ENCODE data around the gene TARBP1. TPM values are rescaled to one million over a fixed set of nuclear protein-coding genes. Genes with fewer than 3 reads are reported as not detected.

TARBP1 gene
- total and polyA plus RNA-seq, 4 experiments from 2014 or later: 10.0 to 27.5 (median 20.0) TPM

GRCh38 chr1:234512451-234512861 is 33.5 kb upstream of the TARBP1 start:
- no peak overlapping the region for H3K27ac Mint-ChIP-seq
- no peak for DNase-seq
- no peaks in the 10 kb centered on the region for H3K4me1 ChIP-seq (ENCODE audit: insufficient read depth, low read length)
- ChIA-PET CTCF (ENCODE audit: partially characterized antibody) (no interaction called here), POLR2A (ENCODE audit: partially characterized antibody) (no interaction called here)
- no peaks in the 10 kb centered on the region for H3K36me3 ChIP-seq (ENCODE audit: insufficient read depth, low read length)
- H3K9me3 Mint-ChIP-seq: peaks cover 0 to 2% (median 0%) of the 10 kb centered on the region in 8 donors
- H3K36me3 Mint-ChIP-seq: no peaks in the 10 kb centered on the region
- intact Hi-C loops (cut with micrococcal nuclease): no loop called here
- no peaks in the 10 kb centered on the region for H3K27me3 ChIP-seq (ENCODE audit: insufficient read depth, low read length)
- no peak overlapping the region for H3K4me3 ChIP-seq (ENCODE audit: low read length in 2 of 2)
- no peak overlapping the region for H3K27ac ChIP-seq (ENCODE audit: low read depth, low read length)
- peaks cover 2 to 4% of the 10 kb centered on the region in 2 donors for H3K27me3 Mint-ChIP-seq
- no peaks in the 10 kb centered on the region for H3K4me1 Mint-ChIP-seq
- no peaks in the 10 kb centered on the region for H3K9me3 ChIP-seq (ENCODE audit: control insufficient read depth in 1 of 2, low read length in 2 of 2)
- H3K4me3 Mint-ChIP-seq: no peak overlapping the region

- Mint-ChIP-seq H3K9me3 (peaks cover 0 to 2% (median 0%) of the 10 kb centered on the region in 8 donors), H3K4me3 (no peak overlapping the region), H3K4me1 (no peaks in the 10 kb centered on the region), H3K27ac (no peak overlapping the region), H3K27me3 (peaks cover 2 to 5% of the 10 kb centered on the region in 2 donors), H3K36me3 (no peaks in the 10 kb centered on the region)
- ChIA-PET CTCF (ENCODE audit: partially characterized antibody) (interaction anchor here (0.8 to 3.2 kb wide), 4 partner anchors 9 to 11 kb away, joined by 3 to 15 read pairs (median 4); no protein-coding TSS in a partner anchor), POLR2A (ENCODE audit: partially characterized antibody) (interaction anchor here (1.4 kb wide), 1 partner anchor 10 kb away, joined by 3 read pairs; no protein-coding TSS in a partner anchor)
- intact Hi-C loops (cut with micrococcal nuclease): no loop called here
- Histone ChIP-seq H3K9me3 (ENCODE audit: control insufficient read depth in 1 of 2, low read length in 2 of 2) (no peaks in the 10 kb centered on the region), H3K27ac (ENCODE audit: low read depth, low read length) (no peak overlapping the region), H3K36me3 (ENCODE audit: insufficient read depth, low read length) (no peaks in the 10 kb centered on the region), H3K4me1 (ENCODE audit: insufficient read depth, low read length) (no peaks in the 10 kb centered on the region), H3K4me3 (ENCODE audit: low read length in 2 of 2) (no peak overlapping the region), H3K27me3 (ENCODE audit: insufficient read depth, low read length) (no peaks in the 10 kb centered on the region)
- no peak for DNase-seq
Observed at GRCh38 chr1:234509457-234510328, 30.7 kb upstream of the TARBP1 start.

GRCh38 chr1:234507626-234508387 is 28.8 kb upstream of the TARBP1 start:
- Mint-ChIP-seq H3K27me3 (peaks cover 2 to 5% of the 10 kb centered on the region in 2 donors), H3K4me3 (no peak overlapping the region), H3K36me3 (no peaks in the 10 kb centered on the region), H3K4me1 (no peaks in the 10 kb centered on the region), H3K27ac (peak overlapping the region in 1 of 7 donors; percentile 8), H3K9me3 (peaks cover 0 to 2% (median 0%) of the 10 kb centered on the region in 8 donors)
- Histone ChIP-seq H3K4me3 (ENCODE audit: low read length in 2 of 2) (no peak overlapping the region), H3K9me3 (ENCODE audit: control insufficient read depth in 1 of 2, low read length in 2 of 2) (no peaks in the 10 kb centered on the region), H3K27me3 (ENCODE audit: insufficient read depth, low read length) (no peaks in the 10 kb centered on the region), H3K4me1 (ENCODE audit: insufficient read depth, low read length) (no peaks in the 10 kb centered on the region), H3K36me3 (ENCODE audit: insufficient read depth, low read length) (no peaks in the 10 kb centered on the region), H3K27ac (ENCODE audit: low read depth, low read length) (no peak overlapping the region)
- DNase-seq: no peak
- ChIA-PET POLR2A (ENCODE audit: partially characterized antibody) (no interaction called here), CTCF (ENCODE audit: partially characterized antibody) (interaction anchor here (0.6 to 3.2 kb wide), 3 partner anchors 9 to 717 kb away, joined by 3 to 15 read pairs (median 4); no protein-coding TSS in a partner anchor)
- intact Hi-C loops (cut with micrococcal nuclease): no loop called here

- H3K27ac ChIP-seq (ENCODE audit: low read depth, low read length): no peak overlapping the region
- Mint-ChIP-seq H3K27ac (no peak overlapping the region), H3K36me3 (no peaks in the 10 kb centered on the region), H3K4me3 (no peak overlapping the region), H3K4me1 (no peaks in the 10 kb centered on the region), H3K9me3 (peaks cover 0 to 2% (median 0%) of the 10 kb centered on the region in 8 donors), H3K27me3 (peaks cover 1 to 5% of the 10 kb centered on the region in 2 donors)
- intact Hi-C loops (cut with micrococcal nuclease): no loop called here
- ChIA-PET CTCF (ENCODE audit: partially characterized antibody) (interaction anchor here (1.9 kb wide), 1 partner anchor 577 kb away, joined by 4 read pairs; no protein-coding TSS in a partner anchor), POLR2A (ENCODE audit: partially characterized antibody) (no interaction called here)
- H3K4me1 ChIP-seq (ENCODE audit: insufficient read depth, low read length): no peaks in the 10 kb centered on the region
- H3K27me3 ChIP-seq (ENCODE audit: insufficient read depth, low read length): no peaks in the 10 kb centered on the region
- H3K9me3 ChIP-seq (ENCODE audit: control insufficient read depth in 1 of 2, low read length in 2 of 2): no peaks in the 10 kb centered on the region
- no peaks in the 10 kb centered on the region for H3K36me3 ChIP-seq (ENCODE audit: insufficient read depth, low read length)
- H3K4me3 ChIP-seq (ENCODE audit: low read length in 2 of 2): no peak overlapping the region
- DNase-seq: no peak
Observed at GRCh38 chr1:234507089-234507488, 28.1 kb upstream of the TARBP1 start.

- ChIA-PET CTCF (ENCODE audit: partially characterized antibody) (no interaction called here), POLR2A (ENCODE audit: partially characterized antibody) (no interaction called here)
- Histone ChIP-seq H3K9me3 (ENCODE audit: control insufficient read depth in 1 of 2, low read length in 2 of 2) (no peaks in the 10 kb centered on the region), H3K27ac (ENCODE audit: low read depth, low read length) (no peak overlapping the region), H3K27me3 (ENCODE audit: insufficient read depth, low read length) (no peaks in the 10 kb centered on the region), H3K4me3 (ENCODE audit: low read length in 2 of 2) (no peak overlapping the region), H3K4me1 (ENCODE audit: insufficient read depth, low read length) (no peaks in the 10 kb centered on the region), H3K36me3 (ENCODE audit: insufficient read depth, low read length) (no peaks in the 10 kb centered on the region)
- H3K36me3 Mint-ChIP-seq: no peaks in the 10 kb centered on the region
- no peak for DNase-seq
- H3K4me1 Mint-ChIP-seq: no peaks in the 10 kb centered on the region
- H3K9me3 Mint-ChIP-seq: peaks cover 0 to 2% (median 0%) of the 10 kb centered on the region in 8 donors
- no peak overlapping the region for H3K27ac Mint-ChIP-seq
- intact Hi-C loops (cut with micrococcal nuclease): no loop called here
- H3K27me3 Mint-ChIP-seq: peaks cover 0 to 5% of the 10 kb centered on the region in 2 donors
- H3K4me3 Mint-ChIP-seq: no peak overlapping the region
Observed at GRCh38 chr1:234505769-234506102, 26.8 kb upstream of the TARBP1 start.

- ChIA-PET CTCF (ENCODE audit: partially characterized antibody) (interaction anchor here (1.2 kb wide), 1 partner anchor 579 kb away, joined by 3 read pairs; no protein-coding TSS in a partner anchor), POLR2A (ENCODE audit: partially characterized antibody) (no interaction called here)
- H3K36me3 ChIP-seq (ENCODE audit: insufficient read depth, low read length): no peaks in the 10 kb centered on the region
- Mint-ChIP-seq H3K27ac (peak overlapping the region in 1 of 7 donors; percentile 71), H3K27me3 (peaks cover 0 to 5% of the 10 kb centered on the region in 2 donors), H3K36me3 (no peaks in the 10 kb centered on the region), H3K4me1 (peaks cover 0 to under 1% (median 0%) of the 10 kb centered on the region in 4 donors), H3K4me3 (no peak overlapping the region), H3K9me3 (peaks cover 0 to 2% (median 0%) of the 10 kb centered on the region in 8 donors)
- intact Hi-C loops (cut with micrococcal nuclease): no loop called here
- no peak overlapping the region for H3K4me3 ChIP-seq (ENCODE audit: low read length in 2 of 2)
- no peak for DNase-seq
- no peaks in the 10 kb centered on the region for H3K4me1 ChIP-seq (ENCODE audit: insufficient read depth, low read length)
- no peak overlapping the region for H3K27ac ChIP-seq (ENCODE audit: low read depth, low read length)
- H3K9me3 ChIP-seq (ENCODE audit: control insufficient read depth in 1 of 2, low read length in 2 of 2): no peaks in the 10 kb centered on the region
- no peaks in the 10 kb centered on the region for H3K27me3 ChIP-seq (ENCODE audit: insufficient read depth, low read length)
Observed at GRCh38 chr1:234504969-234505768, 26.2 kb upstream of the TARBP1 start.

Measured in CD4-positive, alpha-beta memory T cell (primary cell).